GM23338 (cell line): ENCODE results near the gene ALDH7A1. TPM values are rescaled to one million over a fixed set of nuclear protein-coding genes. Genes with fewer than 3 reads are reported as not detected.

Experiments
- ATAC-seq: fragments of 200-7000 bp; cut with Tn5 transposase; 3 replicates; pipeline ENCODE4 v1.9.1; 2020
- DNase-seq: peaks from one replicate; pipeline ENCODE4 v3.0.0-alpha.2; 2015; ENCODE audit warnings: low spot score
- H2AFZ ChIP-seq: fragments of 200-600 bp; sonication (generic); 2 replicates; pipeline ENCODE4 v1.8.0; 2016; ENCODE audit warnings: antibody characterized with exemption, mild to moderate bottlenecking, moderate library complexity
- H3F3A ChIP-seq: fragments of 200-600 bp; sonication (generic); replicated peaks from 2 replicates; pipeline ENCODE4 v1.8.0; 2017; ENCODE audit warnings: antibody characterized with exemption, mixed run types, low read depth
- H3K27ac ChIP-seq: fragments of 200-600 bp; sonication (generic); 2 replicates; pipeline ENCODE4 v1.6.1; 2016; ENCODE audit warnings: low read depth
- H3K27me3 ChIP-seq: fragments of 200-600 bp; sonication (generic); 2 replicates; pipeline ENCODE4 v1.8.0; 2016; ENCODE audit warnings: mild to moderate bottlenecking, mixed run types, moderate library complexity; ENCODE audit not compliant: insufficient read depth
- H3K36me3 ChIP-seq: fragments of 200-600 bp; sonication (generic); 2 replicates; pipeline ENCODE4 v1.8.0; 2016; ENCODE audit warnings: mild to moderate bottlenecking; ENCODE audit not compliant: insufficient read depth
- H3K4me1 ChIP-seq: fragments of 200-600 bp; sonication (generic); 2 replicates; pipeline ENCODE4 v1.8.0; 2016; ENCODE audit warnings: mild to moderate bottlenecking, moderate library complexity; ENCODE audit not compliant: insufficient read depth
- H3K4me2 ChIP-seq: fragments of 200-600 bp; sonication (generic); 2 replicates; pipeline ENCODE4 v1.7.1; 2017; ENCODE audit warnings: mixed run types
- H3K4me3 ChIP-seq: fragments of 200-600 bp; sonication (generic); 2 replicates; pipeline ENCODE4 v1.6.1; 2016; ENCODE audit warnings: mixed run types
- H3K79me2 ChIP-seq: fragments of 200-600 bp; sonication (generic); replicated peaks from 2 replicates; pipeline ENCODE4 v1.8.0; 2017; ENCODE audit warnings: mild to moderate bottlenecking; ENCODE audit not compliant: insufficient read depth
- H3K9me2 ChIP-seq: fragments of 200-600 bp; sonication (generic); 2 replicates; pipeline ENCODE4 v1.8.0; 2017; ENCODE audit not compliant: insufficient read depth
- H4K20me1 ChIP-seq: fragments of 200-600 bp; sonication (generic); replicated peaks from 2 replicates; pipeline ENCODE4 v1.8.0; 2017; ENCODE audit warnings: mild to moderate bottlenecking; ENCODE audit not compliant: insufficient read depth
- H3K27ac Mint-ChIP-seq: 2 replicates; pipeline ENCODE4 v1.8.0; 2020; ENCODE audit warnings: inconsistent platforms, mild to moderate bottlenecking, moderate library complexity, mixed read lengths
- H3K27me3 Mint-ChIP-seq: 3 replicates; pipeline ENCODE4 v1.8.0; 2022; ENCODE audit warnings: low read depth, mild to moderate bottlenecking, moderate library complexity, mixed read lengths, inconsistent platforms; ENCODE audit not compliant: insufficient read depth, poor library complexity
- H3K36me3 Mint-ChIP-seq: 3 replicates; pipeline ENCODE4 v1.8.0; 2021; ENCODE audit warnings: low read depth, mild to moderate bottlenecking, inconsistent platforms, moderate library complexity, mixed read lengths
- H3K4me1 Mint-ChIP-seq: 3 replicates; pipeline ENCODE4 v1.8.0; 2020; ENCODE audit warnings: mild to moderate bottlenecking, inconsistent platforms, mixed read lengths
- H3K4me3 Mint-ChIP-seq: 3 replicates; pipeline ENCODE4 v1.8.0; 2021; ENCODE audit warnings: moderate library complexity, mild to moderate bottlenecking, inconsistent platforms, mixed read lengths
- H3K9me3 Mint-ChIP-seq: 3 replicates; pipeline ENCODE4 v1.8.0; 2020; ENCODE audit warnings: moderate library complexity, mild to moderate bottlenecking, inconsistent platforms, mixed read lengths
- CREB1 ChIP-seq: fragments of 250-450 bp; sonication (Bioruptor Pico); IDR thresholded peaks from 2 replicates; pipeline ENCODE4 v1.5.0; 2020; ENCODE audit warnings: low read depth, mild to moderate bottlenecking, moderate library complexity
- CTCF ChIP-seq, 2 experiments: fragments of 200-600 bp in 1 of 2; sonication (generic) in 1 of 2; conservative IDR thresholded peaks; 2 replicates each; pipeline versions ENCODE4 v1.5.1 to v1.6.1; 2016 to 2017; ENCODE audit warnings: antibody characterized with exemption in 2 of 2, low read depth in 2 of 2, mild to moderate bottlenecking in 2 of 2, moderate library complexity in 1 of 2
- ETS1 ChIP-seq: IDR thresholded peaks from 2 replicates; pipeline ENCODE4 v1.6.1; 2016; ENCODE audit warnings: antibody characterized with exemption
- EZH2 ChIP-seq: fragments of 200-600 bp; sonication (generic); IDR thresholded peaks from one replicate; pipeline ENCODE4 v1.8.0; 2017; ENCODE audit warnings: antibody characterized with exemption, mild to moderate bottlenecking, low read depth; ENCODE audit not compliant: unreplicated experiment
- EZH2phosphoT487 ChIP-seq: fragments of 200-600 bp; sonication (generic); IDR thresholded peaks from one replicate; pipeline ENCODE4 v1.8.1; 2018; ENCODE audit warnings: antibody characterized with exemption; ENCODE audit not compliant: unreplicated experiment
- JUNB ChIP-seq: IDR thresholded peaks from one replicate; pipeline ENCODE4 v1.6.1; 2016; ENCODE audit warnings: antibody characterized with exemption; ENCODE audit not compliant: unreplicated experiment
- NANOG ChIP-seq: IDR thresholded peaks from 2 replicates; pipeline ENCODE4 v1.6.1; 2016; ENCODE audit warnings: antibody characterized with exemption, borderline replicate concordance
- POLR2AphosphoS5 ChIP-seq: IDR thresholded peaks from 2 replicates; pipeline ENCODE4 v1.6.1; 2016; ENCODE audit warnings: antibody characterized with exemption, low read depth
- REST ChIP-seq: IDR thresholded peaks from one replicate; pipeline ENCODE4 v1.6.1; 2018; ENCODE audit warnings: antibody characterized with exemption; ENCODE audit not compliant: unreplicated experiment
- STAT1 ChIP-seq: IDR thresholded peaks from one replicate; pipeline ENCODE4 v1.6.1; 2016; ENCODE audit warnings: antibody characterized with exemption; ENCODE audit not compliant: unreplicated experiment
- ZNF114 ChIP-seq: fragments of 250-450 bp; sonication (Bioruptor Pico); IDR thresholded peaks from 2 replicates; pipeline ENCODE4 v1.5.0; 2020; ENCODE audit warnings: mild to moderate bottlenecking, moderate library complexity
- ZNF331 ChIP-seq: fragments of 250-450 bp; sonication (Bioruptor Pico); IDR thresholded peaks from 2 replicates; pipeline ENCODE4 v1.5.0; 2020; ENCODE audit warnings: low read depth, mild to moderate bottlenecking, moderate library complexity
- polyA plus RNA-seq: library from polyadenylated mRNA; unstranded; fragments of >200 nt; fragmentation: Nextera tagmentation; extraction: Ambion mirVana; gene quantifications from 2 replicates; pipeline ENCODE4 v1.2.1, GENCODE V29; 2016
- total RNA-seq: library from RNA; depleted of rRNA; stranded (reverse); fragments of >200 nt; shearing (Covaris generic); gene quantifications from 2 replicates; pipeline ENCODE4 v1.2.3, GENCODE V29; 2014

Gene ALDH7A1
- total and polyA plus RNA-seq, 2 experiments from 2014 or later: 122 to 198 TPM

- peaks cover 3% of the 10 kb centered on the region; the same call in 1 of the 2 replicates for H3K9me2 ChIP-seq
- peaks cover 3% of the 10 kb centered on the region for H3K27me3 Mint-ChIP-seq
- no peaks in the 10 kb centered on the region; the same call in 1 of the 2 replicates for H3K36me3 ChIP-seq
- peaks cover 8% of the 10 kb centered on the region; the same call in 2 of the 3 replicates for H3K36me3 Mint-ChIP-seq
- H3F3A ChIP-seq: no peaks in the 10 kb centered on the region
- H3K4me2 ChIP-seq: no peak overlapping the region
- H4K20me1 ChIP-seq: no peaks in the 10 kb centered on the region
- H3K27ac ChIP-seq: no peak overlapping the region
- H3K79me2 ChIP-seq: no peaks in the 10 kb centered on the region
- ATAC-seq: no peak
- H3K4me1 ChIP-seq: no peaks in the 10 kb centered on the region
- no peak overlapping the region for H3K27ac Mint-ChIP-seq
- no peak overlapping the region for H3K4me3 ChIP-seq
- no peak for DNase-seq
- no peak overlapping the region for H2AFZ ChIP-seq
- H3K9me3 Mint-ChIP-seq: peaks cover 10% of the 10 kb centered on the region
- no peaks in the 10 kb centered on the region for H3K27me3 ChIP-seq
- H3K4me3 Mint-ChIP-seq: no peak overlapping the region
- TF ChIP-seq ZNF114 (CRISPR knock-in tag): no peak
- TF ChIP-seq POLR2AphosphoS5: no peak
- no peak for TF ChIP-seq CREB1 (CRISPR knock-in tag)
- TF ChIP-seq REST: no peak
- no peak for TF ChIP-seq EZH2phosphoT487
- TF ChIP-seq ZNF331 (CRISPR knock-in tag): no peak
- no peak for TF ChIP-seq NANOG
- TF ChIP-seq STAT1: no peak
- TF ChIP-seq EZH2: no peak
- no peak for TF ChIP-seq CTCF (conservative IDR thresholded peaks at IDR 0.05; ENCODE audit: low read depth in 2 of 2)
- H3K4me1 Mint-ChIP-seq: no peaks in the 10 kb centered on the region
Observed at GRCh38 chr5:126640866-126641265, 45.8 kb upstream of the ALDH7A1 start.

GRCh38 chr5:126636956-126637355, 41.9 kb upstream of the ALDH7A1 start:
- no peaks in the 10 kb centered on the region for H3K4me1 ChIP-seq
- no peaks in the 10 kb centered on the region for H3K36me3 ChIP-seq
- H3K36me3 Mint-ChIP-seq: no peaks in the 10 kb centered on the region
- H3K4me3 ChIP-seq: no peak overlapping the region
- no peaks in the 10 kb centered on the region for H3K79me2 ChIP-seq
- no peak overlapping the region for H3K27ac Mint-ChIP-seq
- 0 out of 3 replicates have a peak, but pooled peaks cover 2% of the 10 kb centered on the region for H3K4me1 Mint-ChIP-seq
- no peak overlapping the region for H3K4me2 ChIP-seq
- H3K9me3 Mint-ChIP-seq: no peaks in the 10 kb centered on the region
- H3K27me3 Mint-ChIP-seq: peaks cover 3% of the 10 kb centered on the region
- ATAC-seq: no peak
- DNase-seq: no peak
- no peaks in the 10 kb centered on the region for H3K27me3 ChIP-seq
- H3K9me2 ChIP-seq: peaks cover 3% of the 10 kb centered on the region; the same call in 1 of the 2 replicates
- H3K4me3 Mint-ChIP-seq: no peak overlapping the region
- no peak overlapping the region for H3K27ac ChIP-seq
- no peaks in the 10 kb centered on the region for H3F3A ChIP-seq
- no peak overlapping the region for H2AFZ ChIP-seq
- no peaks in the 10 kb centered on the region for H4K20me1 ChIP-seq
- TF ChIP-seq ZNF331 (CRISPR knock-in tag): no peak
- TF ChIP-seq STAT1: no peak
- no peak for TF ChIP-seq CREB1 (CRISPR knock-in tag)
- TF ChIP-seq CTCF (conservative IDR thresholded peaks at IDR 0.05; ENCODE audit: low read depth in 2 of 2): no peak
- no peak for TF ChIP-seq POLR2AphosphoS5
- no peak for TF ChIP-seq ETS1
- TF ChIP-seq EZH2phosphoT487: no peak
- no peak for TF ChIP-seq NANOG
- TF ChIP-seq ZNF114 (CRISPR knock-in tag): no peak
- no peak for TF ChIP-seq JUNB
